Adipose tissue (tissue), 3 donors: ENCODE measurements around the gene UMAD1. TPM values are rescaled to one million over a fixed set of nuclear protein-coding genes. Genes with fewer than 3 reads are reported as not detected.
"Not testable (repeated sequence)": the region's sequence is repeated elsewhere in the genome, so short reads cannot be mapped to it uniquely, and the experiment has no call there.

Experiments used
- H3K27ac ChIP-seq: one replicate; pipeline ENCODE4 v1.5.1; 2013; ENCODE audit warnings: low read depth, low read length
- WGBS, 3 donors: extraction: QIAGEN DNeasy Blood & Tissue Kit; methylation state at CpG; one replicate each; pipeline ENCODE4 v1.1.7; 2013; 5-methylcytosine and 5-hydroxymethylcytosine counted together
- polyA plus RNA-seq, 3 donors: library from polyadenylated mRNA; stranded (reverse); fragments of 200-250 nt; gene quantifications; one replicate each; pipeline ENCODE4 v1.2.3, GENCODE V29; 2013
- donor health status: healthy with polysubstance abuse.
- donor health status: Bipolar disorder and iron deficiency.
- donor health status: healthy.

Gene UMAD1
- polyA plus RNA-seq, 3 donors, result 10.2 to 17.9 (median 10.9) TPM

DNA sequence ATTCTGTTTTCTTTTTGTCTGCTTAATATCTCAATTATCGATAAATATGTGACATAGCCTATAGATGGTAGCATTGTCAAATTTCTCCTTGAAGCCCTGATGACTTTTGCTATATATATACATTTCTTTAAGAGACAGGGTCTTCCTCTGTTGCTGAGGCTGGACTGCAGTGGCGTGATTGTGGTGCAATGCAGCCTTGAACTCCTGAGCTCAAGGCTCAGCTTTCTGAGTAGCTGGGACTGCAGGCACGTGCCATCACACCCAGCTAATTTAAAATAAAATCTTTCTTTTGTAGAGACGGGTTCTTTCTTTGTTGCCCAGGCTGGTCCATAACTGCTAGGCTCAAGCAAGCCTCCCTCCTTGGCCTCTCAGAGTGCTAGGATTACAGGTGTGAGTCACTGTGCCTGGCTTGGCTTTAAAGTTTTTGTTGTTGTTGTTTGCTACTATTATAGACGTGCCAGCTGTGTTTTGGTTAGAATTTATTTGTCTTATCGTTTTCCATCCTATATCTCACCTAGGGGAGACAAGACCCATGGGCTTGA, 7.0 kb downstream of the UMAD1 start:
- 44 to 80% (median 76%) methylated on average over 6 of the region's 6 CpGs for WGBS, 3 donors
- no peak overlapping the region for H3K27ac ChIP-seq

DNA sequence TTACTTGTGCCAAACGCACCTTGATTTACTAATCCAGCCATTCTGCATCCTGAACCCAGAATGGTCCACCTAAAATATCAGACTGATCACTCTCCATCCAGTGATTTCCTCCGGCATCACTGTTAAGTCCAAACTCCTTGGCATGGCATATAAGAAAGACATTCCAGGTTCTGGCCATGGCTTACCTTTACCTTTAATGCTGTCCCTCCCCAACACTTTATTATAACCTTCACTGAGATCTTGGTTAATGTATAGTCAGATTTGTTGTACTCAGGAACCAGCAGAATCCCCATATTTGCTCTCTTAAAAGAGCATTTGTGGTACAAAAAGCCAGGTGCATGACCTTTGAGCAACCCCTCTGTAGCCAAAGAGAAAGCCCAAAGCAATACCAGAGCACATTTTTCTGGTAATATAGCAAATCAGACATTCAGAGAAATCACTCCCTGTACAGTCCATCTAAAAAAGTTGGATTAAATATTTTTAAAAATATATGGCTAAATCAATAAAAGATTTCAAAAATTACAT, 10.2 kb downstream of the UMAD1 start:
- H3K27ac ChIP-seq, result no peak overlapping the region
- WGBS, 3 donors, result 93 to 96% (median 96%) methylated on average over 2 of the region's 2 CpGs

DNA sequence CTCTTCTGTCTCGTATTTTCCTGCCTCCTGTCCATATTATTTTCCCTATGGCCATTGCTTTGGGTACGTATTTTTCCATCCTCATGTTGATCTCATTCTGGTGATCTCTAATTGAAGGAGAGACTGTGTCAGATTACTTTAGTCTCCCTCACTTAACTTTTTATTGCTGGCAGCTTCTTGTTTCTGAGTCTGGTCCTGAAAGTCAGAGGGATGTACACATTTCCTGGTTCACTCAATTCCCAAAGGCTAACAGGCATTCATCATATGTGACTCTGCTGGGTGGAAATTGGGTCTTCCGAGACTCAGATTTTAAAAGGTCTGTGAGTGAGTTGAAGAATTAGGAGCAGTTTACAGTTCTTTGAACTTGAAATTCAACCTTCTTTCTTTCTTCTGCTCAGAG, 10.9 kb downstream of the UMAD1 start:
- WGBS, 3 donors, result 59 to 77% (median 74%) methylated on average over 3 of the region's 3 CpGs
- H3K27ac ChIP-seq, result no peak overlapping the region

DNA sequence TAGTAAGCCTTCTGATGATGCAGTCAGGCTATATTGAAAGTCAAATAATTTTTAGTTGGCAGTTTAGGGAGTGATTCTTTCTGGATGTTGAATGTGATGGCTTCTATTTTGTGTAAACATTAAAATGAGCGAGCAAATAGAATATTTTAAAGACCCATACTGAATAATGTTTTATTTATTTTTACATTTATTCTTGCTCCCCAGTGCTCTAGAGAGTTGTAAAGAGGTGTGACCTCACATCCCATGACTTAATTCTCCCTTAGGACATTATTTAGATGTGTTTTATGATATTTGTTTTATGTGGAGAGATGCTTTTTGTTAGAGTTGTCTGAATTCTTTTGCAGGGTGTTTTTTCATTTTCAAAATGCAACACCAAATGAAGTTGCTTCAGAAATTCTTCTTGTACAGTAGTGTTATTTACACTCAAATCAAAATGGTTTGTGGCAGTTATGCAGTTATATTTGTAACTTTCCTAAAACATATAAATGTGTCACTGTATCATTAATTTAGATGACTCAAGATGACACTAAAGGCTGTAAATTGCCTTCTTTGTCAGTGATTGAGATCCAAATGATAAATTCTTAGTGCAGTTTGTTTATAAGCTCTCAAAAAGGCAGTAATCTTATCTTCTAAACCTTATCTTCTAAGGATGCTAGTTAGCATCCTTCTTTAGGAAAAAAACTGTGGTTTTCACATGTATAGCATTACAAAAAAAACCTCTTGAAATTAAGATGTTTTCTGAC, 12.4 kb downstream of the UMAD1 start:
- no peak overlapping the region for H3K27ac ChIP-seq
- WGBS, 3 donors, result 78 to 86% (median 82%) methylated on average over 1 of the region's 1 CpG

DNA sequence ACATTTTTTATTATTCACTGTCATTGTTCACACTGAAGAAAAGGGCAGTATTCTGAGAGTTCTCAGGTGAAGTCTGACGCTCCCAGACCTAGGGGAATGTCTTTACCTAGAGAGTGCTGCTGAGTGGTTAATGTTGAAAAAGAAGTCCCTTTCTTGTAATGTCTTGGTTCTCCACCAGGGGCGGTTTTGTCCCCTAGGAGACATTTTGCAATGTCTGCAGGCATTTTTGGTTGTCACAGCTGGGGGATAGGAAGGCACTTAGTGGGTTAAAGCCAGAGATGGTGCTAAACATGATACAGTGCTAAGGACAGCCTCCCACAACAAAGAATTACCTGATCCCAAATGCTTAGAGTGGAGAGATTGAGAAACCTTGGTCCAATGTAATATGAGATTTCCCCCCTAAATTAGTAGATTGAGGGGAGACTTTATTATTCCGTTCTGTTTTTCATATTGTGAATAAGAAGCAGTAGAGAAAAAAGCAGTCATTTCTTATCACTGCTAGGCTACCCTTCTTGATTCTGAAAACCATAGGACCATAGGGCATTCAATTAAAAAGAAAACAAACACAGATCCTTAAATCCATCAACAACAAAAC, 13.1 kb downstream of the UMAD1 start:
- WGBS, 3 donors, result 71 to 81% (median 80%) methylated on average over 3 of the region's 3 CpGs
- H3K27ac ChIP-seq, result no peak overlapping the region

DNA sequence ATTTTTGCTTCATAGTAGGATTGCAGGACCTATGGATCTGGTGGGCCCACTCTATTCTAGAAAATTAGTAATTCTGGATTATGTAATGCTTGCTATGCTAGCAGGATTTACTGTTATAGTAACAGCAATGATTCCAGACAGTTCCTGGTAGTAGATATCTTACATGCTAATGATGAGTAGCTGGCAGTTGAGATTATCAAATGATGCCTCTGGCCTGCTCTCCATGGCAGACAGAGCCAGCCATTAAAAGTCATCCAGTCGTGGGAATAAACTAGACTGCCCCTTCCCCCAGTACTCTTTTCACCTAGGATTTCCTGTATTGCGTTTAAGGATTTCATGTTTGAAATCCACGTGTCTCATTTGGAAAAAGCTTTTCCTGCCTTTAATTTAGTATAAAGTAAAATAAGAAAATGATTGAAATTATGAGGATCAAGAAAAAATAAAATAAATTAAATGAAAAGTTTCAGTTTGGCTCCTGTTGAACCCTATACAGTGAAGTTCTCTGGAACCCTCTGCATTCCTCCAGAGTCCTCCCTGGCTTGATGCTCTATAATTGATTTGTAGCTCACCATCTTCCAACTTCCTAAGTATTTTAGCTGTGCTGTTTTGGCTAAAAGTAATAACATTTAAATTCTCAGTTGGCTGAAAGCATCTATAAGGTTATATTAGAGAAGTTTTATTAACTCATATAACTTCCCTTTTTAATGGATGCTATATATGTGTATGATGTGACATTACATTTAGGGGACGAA, 14.6 kb downstream of the UMAD1 start:
- 44 to 77% (median 56%) methylated on average over 4 of the region's 4 CpGs for WGBS, 3 donors

DNA sequence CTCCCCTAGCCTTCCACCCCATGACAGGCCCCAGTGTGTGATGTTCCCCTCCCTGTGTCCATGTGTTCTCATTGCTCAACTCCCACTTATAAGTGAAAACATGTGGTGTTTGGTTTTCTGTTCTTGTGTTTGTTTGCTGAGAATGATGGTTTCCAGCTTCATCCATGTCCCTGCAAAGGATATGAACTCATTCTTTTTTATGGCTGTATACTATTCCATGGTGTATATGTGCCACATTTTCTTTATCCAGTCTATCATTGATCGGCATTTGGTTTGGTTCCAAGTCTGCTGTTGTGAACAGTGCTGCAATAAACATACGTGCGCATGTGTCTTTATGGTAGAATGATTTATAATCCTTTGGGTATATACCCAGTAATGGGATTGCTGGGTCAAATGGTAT, 15.9 kb downstream of the UMAD1 start:
- 97 to 98% (median 97%) methylated on average over 3 of the region's 3 CpGs for WGBS, 3 donors
- not testable (repeated sequence) for H3K27ac ChIP-seq

More for the DNA sequence above, 14.6 kb downstream of the UMAD1 start:
- no peak overlapping the region for H3K27ac ChIP-seq

DNA sequence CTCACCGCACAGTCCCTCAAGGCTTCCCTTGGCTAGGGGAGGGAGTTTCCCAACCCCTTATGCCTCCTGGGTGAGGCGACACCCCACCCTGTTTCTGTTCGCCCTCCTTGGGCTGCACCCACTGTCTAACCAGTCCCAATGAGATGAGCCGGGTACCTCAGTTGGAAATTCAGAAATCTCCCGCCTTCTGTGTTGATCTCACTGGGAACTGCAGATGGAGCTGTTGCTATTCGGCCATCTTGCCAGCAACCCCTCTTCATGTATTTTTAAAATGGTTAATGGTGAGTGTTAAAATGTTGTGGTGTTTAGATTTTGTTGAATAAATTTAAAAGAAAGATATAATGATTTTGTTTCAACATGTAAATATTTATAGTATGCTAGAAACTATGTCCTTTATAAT, 22.0 kb downstream of the UMAD1 start:
- WGBS, 3 donors, result 88 to 90% (median 89%) methylated on average over 6 of the region's 6 CpGs
- no peak overlapping the region for H3K27ac ChIP-seq

DNA sequence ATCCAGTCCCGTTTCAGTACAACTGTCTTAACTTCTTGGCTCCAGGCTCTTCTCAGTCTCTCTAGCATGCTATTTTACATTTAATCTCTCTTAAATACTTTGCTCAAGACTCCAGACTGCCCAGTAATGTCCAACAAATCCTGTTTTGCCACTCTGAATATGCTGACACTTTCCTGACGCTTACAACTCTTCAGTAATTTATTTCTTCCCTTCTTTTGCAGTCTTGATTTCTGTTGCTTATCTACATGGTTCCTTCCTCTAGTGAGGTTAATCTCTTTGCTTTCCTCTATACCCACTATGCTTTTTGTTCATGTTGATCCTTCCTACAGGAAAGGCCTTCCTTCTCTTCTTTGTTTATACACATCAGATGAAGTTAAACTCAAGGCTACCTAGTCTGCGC, 23.7 kb downstream of the UMAD1 start:
- no peak overlapping the region for H3K27ac ChIP-seq
- 38 to 73% (median 68%) methylated on average over 3 of the region's 3 CpGs for WGBS, 3 donors

DNA sequence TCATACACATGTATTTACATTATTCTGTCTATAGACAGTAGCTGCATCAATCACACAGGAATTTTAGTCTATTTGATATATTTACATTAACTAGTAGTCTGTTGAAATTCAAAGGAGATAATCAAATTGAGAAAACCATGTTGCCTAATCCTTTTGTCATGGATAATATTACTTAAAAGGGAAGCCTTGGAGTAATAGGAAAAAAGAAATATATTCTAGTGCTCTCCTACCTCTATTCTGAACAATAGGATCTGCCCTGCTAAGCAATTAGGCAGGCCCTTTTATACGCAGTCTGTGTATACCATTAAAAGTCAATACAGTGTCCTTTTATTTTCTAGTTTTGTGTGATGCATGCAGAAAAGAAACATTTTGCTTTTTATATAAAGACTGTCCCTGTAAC, 24.5 kb downstream of the UMAD1 start:
- 94 to 96% (median 95%) methylated on average over 1 of the region's 1 CpG for WGBS, 3 donors
- H3K27ac ChIP-seq, result no peak overlapping the region

DNA sequence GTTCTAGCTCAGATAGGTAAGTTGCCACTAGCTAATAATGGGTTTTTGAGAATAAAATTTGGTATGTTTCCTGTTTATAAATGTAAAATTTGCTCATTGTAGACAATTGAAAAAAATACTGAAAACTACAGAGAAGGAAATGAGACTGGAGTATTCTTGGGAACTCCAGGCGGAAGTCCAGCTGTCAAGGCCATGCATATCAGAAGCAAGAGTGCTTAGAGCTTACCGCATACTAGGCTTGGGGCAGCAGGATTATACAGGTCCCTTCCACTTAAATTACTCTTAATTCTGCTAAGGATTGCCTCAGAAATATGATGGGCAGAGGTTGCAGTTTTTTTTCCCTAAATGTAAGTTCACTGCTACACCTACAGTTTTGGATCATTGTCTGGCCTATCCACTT, 26.6 kb downstream of the UMAD1 start:
- H3K27ac ChIP-seq, result no peak overlapping the region
- 49 to 90% (median 90%) methylated on average over 2 of the region's 2 CpGs for WGBS, 3 donors

DNA sequence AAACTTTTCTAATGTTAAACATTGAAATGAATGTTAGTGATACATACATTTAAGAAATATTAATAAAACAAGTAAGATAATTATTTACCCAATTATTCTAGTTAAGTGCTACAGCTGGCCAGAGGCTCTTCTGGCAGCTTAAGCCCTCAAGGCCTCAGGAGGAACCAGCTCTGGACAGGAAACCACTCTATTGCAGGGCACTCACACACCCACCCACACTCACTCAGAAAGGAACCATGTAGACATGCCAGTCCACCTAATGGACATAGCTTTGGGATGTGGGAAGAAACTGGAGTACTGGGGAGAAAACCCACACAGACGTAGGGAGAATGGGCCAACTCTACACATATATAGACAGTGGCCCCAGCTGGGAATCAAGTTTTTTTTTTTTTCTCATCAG, 28.2 kb downstream of the UMAD1 start:
- 61 to 96% (median 78%) methylated on average over 1 of the region's 1 CpG for WGBS, 3 donors
- H3K27ac ChIP-seq, result no peak overlapping the region

DNA sequence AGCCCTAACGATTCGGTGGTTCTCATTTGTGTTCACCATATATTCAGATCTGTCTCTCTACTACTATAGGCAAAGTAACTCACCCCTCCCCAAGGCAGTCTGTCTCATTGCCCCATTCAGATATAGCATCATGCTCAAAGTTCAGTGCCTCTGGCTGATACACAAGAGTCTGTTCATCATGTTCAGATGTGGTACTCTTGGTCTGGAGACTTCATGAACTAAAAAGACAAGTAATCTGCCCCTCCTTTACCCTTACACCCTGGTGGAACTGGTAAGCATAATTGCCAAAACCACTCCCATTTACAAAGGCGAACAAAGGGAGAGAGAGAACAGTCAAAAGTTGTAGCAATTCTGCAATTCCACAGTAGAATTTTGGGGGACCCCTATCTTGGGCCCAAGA, 29.9 kb downstream of the UMAD1 start:
- H3K27ac ChIP-seq, result no peak overlapping the region
- 95 to 100% (median 96%) methylated on average over 3 of the region's 3 CpGs for WGBS, 3 donors

DNA sequence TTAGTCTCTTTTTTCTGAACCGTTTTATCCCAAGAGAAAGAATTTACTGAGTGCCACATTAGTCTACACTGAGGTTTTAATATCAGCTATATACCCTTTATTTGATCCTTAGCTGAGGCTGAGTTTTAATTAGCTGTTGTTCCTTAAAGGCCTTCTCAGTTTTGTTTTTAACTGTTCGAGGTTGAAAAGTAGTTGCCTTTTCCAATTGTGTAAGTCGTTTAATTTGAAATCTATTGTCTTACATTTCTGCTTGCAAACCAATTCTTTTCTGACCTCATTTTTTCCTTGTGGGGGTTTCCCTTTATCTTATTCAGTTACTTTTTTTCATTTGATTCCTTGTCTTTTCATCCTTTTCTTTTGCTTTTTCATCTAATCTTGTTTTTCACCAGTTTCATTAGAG, 30.8 kb downstream of the UMAD1 start:
- 70 to 77% (median 75%) methylated on average over 3 of the region's 3 CpGs for WGBS, 3 donors
- no peak overlapping the region for H3K27ac ChIP-seq

DNA sequence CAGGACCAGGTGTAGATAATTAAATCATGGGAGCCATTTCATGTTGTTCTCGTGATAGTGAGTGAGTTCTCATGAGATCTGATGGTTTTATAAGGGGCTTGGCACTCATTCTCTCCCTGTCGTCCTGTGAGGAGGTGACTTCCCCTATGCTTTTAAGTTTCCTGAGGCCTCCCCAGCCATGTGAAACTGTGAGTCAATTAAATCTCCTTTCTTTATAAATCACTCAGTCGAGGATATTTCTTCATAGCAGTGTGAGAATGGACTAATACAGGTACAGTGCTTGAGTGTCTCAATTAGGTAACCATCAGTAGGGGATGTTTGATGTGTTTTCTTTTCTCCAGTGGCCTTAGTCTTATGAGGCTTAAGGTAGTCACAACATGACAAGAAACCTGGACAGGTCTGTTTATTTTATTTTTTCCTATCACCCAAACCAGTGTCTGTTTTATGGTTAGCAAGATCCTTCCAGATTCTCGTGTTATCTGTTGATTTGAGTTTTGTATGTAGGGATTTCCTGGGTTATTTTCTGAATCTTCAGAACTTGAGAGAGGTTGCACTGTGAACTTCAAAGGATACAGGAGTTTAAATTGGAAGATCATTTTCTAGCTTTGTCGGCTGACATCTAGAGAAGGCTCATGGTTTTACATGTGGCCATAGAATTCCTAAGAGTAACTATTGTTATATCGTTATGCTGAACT, 32.1 kb downstream of the UMAD1 start:
- no peak overlapping the region for H3K27ac ChIP-seq
- 73 to 85% (median 76%) methylated on average over 6 of the region's 6 CpGs for WGBS, 3 donors

DNA sequence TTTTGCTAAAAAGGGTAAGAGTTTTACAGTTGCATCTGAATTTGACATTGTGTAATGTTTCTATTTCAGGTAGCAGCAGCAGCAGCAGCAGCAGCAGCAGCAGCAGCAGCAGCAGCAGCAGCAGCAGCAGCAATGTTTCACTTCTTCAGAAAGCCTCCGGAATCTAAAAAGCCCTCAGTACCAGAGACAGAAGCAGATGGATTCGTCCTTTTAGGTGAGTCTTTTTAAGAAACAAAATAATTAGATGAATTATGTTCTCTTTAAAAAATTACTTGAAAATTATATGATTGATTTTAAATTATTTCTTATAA, 32.6 kb downstream of the UMAD1 start:
- no peak overlapping the region for H3K27ac ChIP-seq
- 82 to 93% (median 85%) methylated on average over 2 of the region's 2 CpGs for WGBS, 3 donors

DNA sequence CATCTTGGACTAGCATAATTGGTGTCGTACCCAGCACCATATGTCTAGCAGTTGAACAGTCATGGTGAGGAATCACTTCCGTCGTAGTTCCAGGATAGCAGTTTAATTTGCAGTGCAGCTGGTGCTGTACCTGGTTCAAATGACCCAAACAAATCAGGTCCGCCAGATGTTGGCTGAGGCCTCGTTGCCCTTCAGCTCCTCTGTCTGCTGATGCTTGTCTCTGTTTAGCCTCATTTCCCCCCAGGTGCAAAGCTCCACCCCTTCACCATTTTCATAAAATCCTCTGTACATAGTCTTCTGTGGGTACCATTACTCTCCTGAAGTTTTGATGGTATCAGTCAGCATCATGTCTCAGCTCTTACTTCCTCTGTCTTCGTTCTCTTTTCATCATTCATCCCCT, 35.1 kb downstream of the UMAD1 start:
- no peak overlapping the region for H3K27ac ChIP-seq
- WGBS, 3 donors, result 78 to 81% (median 80%) methylated on average over 6 of the region's 6 CpGs

DNA sequence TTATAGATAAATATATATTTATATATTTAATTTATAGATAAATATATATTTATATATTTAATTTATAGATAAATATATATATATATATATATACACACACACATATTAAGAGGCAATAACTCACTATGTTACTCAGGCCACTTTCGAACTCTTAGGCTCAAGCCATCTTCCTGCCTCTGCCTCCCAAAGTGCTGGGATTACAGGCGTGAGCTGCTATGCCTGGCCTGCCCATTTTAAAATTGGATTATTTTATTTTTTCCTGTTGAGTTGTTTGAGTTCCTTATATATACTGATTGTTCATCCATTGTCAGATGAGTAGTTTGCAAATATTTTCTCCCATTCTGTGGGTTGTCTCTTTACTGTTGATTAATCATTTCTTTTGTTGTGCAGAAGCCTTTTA, 39.1 kb downstream of the UMAD1 start:
- WGBS, 3 donors, result 95 to 100% (median 98%) methylated on average over 2 of the region's 2 CpGs
- not testable (repeated sequence) for H3K27ac ChIP-seq
